NCI-H1694 treated with DMSO at 0.1 percent for 48 hours (cell line): ENCODE data around the gene PDE10A.
"Not testable (repeated sequence)": the region's sequence is repeated elsewhere in the genome, so short reads cannot be mapped to it uniquely, and the experiment has no call there.

Source experiments
- DNase-seq: peaks from one replicate; lab custom pipeline; 2025; lab: John Stamatoyannopoulos, UW

PDE10A gene

GRCh38 chr6:165468340-165469235 lies 194.5 kb downstream of the PDE10A start:
- no peak for DNase-seq

- DNase-seq: not testable (repeated sequence)
Measured at GRCh38 chr6:165463499-165463898, 199.5 kb downstream of the PDE10A start.

- not testable (repeated sequence) for DNase-seq
Measured at GRCh38 chr6:165459605-165460301, 203.3 kb downstream of the PDE10A start.

- no peak for DNase-seq
Measured at GRCh38 chr6:165458134-165458533, 204.9 kb downstream of the PDE10A start.

- no peak for DNase-seq
Measured at GRCh38 chr6:165456286-165456685, 206.8 kb downstream of the PDE10A start.

GRCh38 chr6:165455488-165455887 lies 207.6 kb downstream of the PDE10A start:
- no peak for DNase-seq

GRCh38 chr6:165453395-165453794 lies 209.6 kb downstream of the PDE10A start:
- DNase-seq: no peak

GRCh38 chr6:165451838-165452237 lies 211.2 kb downstream of the PDE10A start:
- DNase-seq: no peak

- DNase-seq: no peak
Measured at GRCh38 chr6:165448210-165448609, 214.8 kb downstream of the PDE10A start.

- no peak for DNase-seq
Measured at GRCh38 chr6:165447141-165447540, 215.9 kb downstream of the PDE10A start.

- DNase-seq: no peak
Measured at GRCh38 chr6:165446331-165446730, 216.7 kb downstream of the PDE10A start.

GRCh38 chr6:165443462-165443861 lies 219.6 kb downstream of the PDE10A start:
- no peak for DNase-seq

- DNase-seq: no peak
Measured at GRCh38 chr6:165441181-165441580, 221.9 kb downstream of the PDE10A start.

- peak; percentile 34 for DNase-seq
Measured at GRCh38 chr6:165439928-165440554, 223.0 kb downstream of the PDE10A start.

GRCh38 chr6:165426892-165427291 lies 236.1 kb downstream of the PDE10A start:
- no peak for DNase-seq

GRCh38 chr6:165422192-165422591 lies 240.8 kb downstream of the PDE10A start:
- no peak for DNase-seq

GRCh38 chr6:165417278-165417865 lies 245.7 kb downstream of the PDE10A start:
- no peak for DNase-seq

- DNase-seq: no peak
Measured at GRCh38 chr6:165404697-165405096, 258.3 kb downstream of the PDE10A start.

GRCh38 chr6:165404296-165404695 lies 258.7 kb downstream of the PDE10A start:
- no peak for DNase-seq

GRCh38 chr6:165403006-165403595 lies 259.9 kb downstream of the PDE10A start:
- no peak for DNase-seq

GRCh38 chr6:165401092-165401491 lies 261.9 kb downstream of the PDE10A start:
- no peak for DNase-seq

- DNase-seq: no peak
Measured at GRCh38 chr6:165390475-165390874, 272.6 kb downstream of the PDE10A start.
